Measurements from ENCODE around the gene EPC1.
"Not testable (repeated sequence)": the region's sequence is repeated elsewhere in the genome, so short reads cannot be mapped to it uniquely, and the experiment has no call there.

Gene EPC1

DNA sequence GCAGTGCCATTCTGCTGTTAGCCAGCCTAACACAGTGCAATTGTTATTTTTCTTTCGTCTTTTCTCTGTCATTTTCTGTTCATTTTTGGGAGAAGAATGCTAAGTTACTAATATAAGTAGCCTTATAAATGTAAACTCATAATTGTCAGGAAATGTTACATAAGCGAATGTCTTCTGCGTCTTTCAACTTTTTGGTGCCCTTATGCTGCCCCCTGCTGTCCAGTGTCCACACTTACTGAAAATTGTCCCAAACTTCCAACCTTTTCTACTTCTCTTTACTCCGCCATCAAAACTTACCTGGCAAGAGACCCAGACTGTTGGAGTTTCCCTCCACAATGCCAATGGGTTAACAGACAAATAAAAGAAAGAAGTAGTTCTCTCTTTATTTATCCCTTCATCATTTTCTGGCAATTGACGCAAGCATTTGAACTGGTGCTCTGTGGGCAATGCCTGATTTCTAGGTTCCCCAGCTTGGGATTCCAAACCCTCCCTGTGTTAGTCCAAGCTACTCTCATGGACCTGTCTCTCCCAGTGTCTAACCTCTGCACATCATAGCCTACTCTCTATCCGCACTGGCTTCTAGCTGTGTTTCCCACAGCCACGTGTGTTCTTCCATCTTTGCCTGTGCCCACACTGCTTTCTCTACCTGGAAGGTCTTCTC, 21.0 kb upstream of the EPC1 start:
- DNase-seq, result peak; percentile 75

DNA sequence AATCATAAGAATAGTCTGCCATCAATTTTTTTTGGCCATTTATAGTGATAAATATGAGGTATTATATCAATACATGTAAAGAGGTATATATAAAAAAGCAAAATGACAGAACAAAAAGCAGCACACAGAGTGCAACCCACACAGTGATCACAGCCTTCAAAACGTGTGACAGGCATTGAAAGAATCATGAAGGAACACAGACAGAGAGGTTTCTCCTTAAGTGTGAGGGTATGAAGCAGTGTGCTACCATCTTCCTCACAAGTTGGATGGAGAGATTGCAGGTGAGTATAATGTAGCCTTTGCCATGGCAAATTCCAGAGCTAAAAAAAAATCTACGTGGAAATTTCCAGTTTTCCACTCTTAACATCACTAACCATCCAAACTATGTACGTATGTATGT, 19.6 kb upstream of the EPC1 start:
- no peak for DNase-seq

DNA sequence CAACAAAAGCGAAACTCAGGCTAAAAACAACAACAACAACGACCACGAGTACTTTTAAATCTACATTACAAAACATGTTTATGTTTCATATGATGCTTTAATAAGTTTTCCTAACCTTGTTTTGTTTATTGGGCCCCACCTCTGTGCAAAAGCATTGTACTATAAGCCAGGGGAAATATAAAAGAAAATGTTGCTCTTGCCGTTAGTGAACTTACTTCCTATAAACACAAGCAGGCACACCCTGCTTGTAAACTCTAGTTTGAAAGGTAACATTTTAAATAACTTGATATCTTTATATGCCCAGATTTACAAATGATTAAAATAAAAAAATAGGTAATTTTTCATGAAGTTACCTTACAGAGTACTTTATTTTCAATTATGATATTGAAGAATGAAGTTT, 19.2 kb upstream of the EPC1 start:
- no peak for DNase-seq

DNA sequence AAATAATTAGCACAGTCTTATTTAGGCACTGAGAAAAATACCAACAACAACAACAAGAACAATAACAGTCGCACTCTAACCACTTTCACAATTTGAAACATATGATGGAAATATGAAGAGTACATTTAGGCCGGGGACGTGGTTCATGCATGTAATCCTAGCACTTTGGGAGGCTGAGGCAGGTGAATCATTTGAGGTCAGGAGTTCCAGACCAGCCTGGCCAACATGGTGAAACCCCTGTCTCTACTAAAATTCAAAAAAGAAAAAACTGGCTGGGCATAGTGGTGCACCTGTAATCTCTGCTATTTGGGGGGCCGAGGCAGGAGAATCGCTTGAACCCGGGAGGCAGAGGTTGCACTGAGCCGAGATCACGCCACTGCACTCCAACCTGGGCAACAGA, 18.4 kb upstream of the EPC1 start:
- DNase-seq, result not testable (repeated sequence)

DNA sequence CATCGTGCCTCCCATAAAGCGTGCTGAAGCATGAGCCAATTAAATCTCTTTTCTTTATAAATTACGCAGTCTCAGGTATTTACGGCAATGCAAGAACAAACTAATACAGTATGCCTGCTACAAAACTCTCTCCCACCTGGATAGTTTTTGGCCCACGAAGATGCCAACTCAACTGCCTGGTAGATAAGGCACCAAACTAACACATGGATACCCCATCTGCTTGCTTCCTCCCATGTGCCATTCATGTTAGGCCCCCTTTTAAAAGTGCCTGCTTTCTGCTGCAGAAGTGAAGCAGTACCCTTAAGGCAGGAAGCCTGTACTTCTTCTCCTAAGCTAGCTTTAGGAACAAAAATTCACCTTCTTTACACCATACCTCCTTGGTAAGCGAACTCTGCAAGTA, 15.6 kb upstream of the EPC1 start:
- no peak for DNase-seq

DNA sequence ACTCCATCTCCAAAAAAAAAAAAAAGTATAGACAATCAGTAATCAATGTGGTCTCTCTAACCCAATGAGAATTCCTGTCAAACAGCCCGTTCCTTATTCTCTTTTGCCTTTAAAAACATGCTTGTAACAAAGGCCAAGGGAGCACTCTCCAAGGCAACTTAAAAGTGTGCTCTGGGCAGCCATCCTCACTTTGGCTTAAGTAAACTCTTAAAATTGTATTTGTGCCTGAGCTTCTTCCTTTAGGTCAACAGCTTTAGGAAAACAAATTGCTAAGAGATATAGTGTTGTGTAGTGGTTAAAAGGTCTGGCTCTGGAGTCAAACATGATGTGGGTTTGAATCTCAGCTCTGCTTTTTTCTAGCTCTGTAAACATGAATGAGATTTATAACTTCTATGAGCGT, 13.9 kb upstream of the EPC1 start:
- DNase-seq, result no peak

GRCh38 chr10:32360241-32360640, 13.3 kb upstream of the EPC1 start:
- DNase-seq, result no peak

- DNase-seq, result no peak
Measured at GRCh38 chr10:32357056-32357735, 10.2 kb upstream of the EPC1 start.

DNA sequence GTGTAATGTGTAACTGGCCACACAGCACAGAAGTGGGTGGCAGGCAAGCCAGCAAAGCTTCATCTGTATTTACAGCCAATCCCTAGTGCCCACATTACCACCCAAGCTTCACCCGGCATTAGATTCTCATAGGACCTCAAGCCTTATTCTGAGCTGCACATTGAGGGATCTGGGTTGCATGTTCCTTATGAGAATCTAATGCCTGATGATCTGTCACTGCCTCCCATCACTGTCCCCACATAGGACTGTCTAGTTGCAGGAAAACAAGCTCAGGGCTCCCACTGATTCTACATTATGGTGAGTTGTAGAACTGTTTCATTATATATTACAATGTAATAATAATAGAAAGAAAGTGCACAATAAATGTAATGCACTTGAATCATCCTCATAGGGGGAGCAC, 7.7 kb upstream of the EPC1 start:
- not testable (repeated sequence) for DNase-seq

DNA sequence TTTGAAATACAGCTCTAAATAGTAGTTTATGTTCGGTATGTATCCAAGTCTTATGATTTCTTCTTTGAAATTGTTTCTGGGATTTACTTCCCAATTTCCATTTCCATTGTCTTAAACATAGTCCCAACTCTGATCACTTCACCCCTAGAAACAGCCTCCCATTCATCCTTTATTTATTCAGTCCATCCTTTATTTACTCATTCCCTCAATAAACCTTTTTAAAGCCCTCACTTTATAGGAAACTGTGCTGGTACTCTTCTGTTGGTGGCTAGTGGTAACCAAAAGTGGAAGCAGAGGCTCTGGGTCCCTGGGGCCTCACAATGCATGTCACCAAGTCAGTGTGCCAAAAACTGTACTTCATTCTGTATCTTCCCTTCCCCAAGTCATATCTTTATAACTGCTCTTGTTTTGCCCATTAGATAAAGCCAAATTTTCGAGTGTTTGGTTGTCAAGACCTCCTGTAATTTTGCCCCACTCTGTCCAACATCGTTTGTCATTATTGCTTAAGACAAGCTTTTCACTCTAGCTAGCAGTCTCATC, 3.9 kb upstream of the EPC1 start:
- no peak for DNase-seq

GRCh38 chr10:32349968-32350738, 3.2 kb upstream of the EPC1 start:
- DNase-seq, result no peak

DNA sequence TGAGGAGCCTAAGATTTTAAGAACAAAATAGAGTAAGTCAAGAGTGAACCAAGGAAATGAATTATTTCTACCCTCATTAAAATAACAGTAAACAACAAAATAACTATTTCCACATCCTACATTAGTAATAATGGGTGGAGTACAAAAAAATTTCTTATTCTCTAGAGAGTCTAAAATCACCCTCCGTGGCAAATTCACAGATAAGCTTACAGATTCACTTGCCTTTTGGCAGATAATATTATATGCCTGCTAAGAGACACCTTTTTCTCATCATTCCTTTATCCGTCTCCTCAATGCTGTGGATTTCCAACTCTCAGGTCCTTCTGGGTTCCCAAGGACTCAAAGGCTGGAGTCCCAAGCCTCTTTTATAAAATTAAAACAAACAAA, 2.2 kb upstream of the EPC1 start:
- DNase-seq, result no peak

GRCh38 chr10:32348297-32349198, 1.6 kb upstream of the EPC1 start:
- no peak for DNase-seq

- DNase-seq, result no peak
Measured at GRCh38 chr10:32347363-32348022, 535 bp upstream of the EPC1 start.

DNA sequence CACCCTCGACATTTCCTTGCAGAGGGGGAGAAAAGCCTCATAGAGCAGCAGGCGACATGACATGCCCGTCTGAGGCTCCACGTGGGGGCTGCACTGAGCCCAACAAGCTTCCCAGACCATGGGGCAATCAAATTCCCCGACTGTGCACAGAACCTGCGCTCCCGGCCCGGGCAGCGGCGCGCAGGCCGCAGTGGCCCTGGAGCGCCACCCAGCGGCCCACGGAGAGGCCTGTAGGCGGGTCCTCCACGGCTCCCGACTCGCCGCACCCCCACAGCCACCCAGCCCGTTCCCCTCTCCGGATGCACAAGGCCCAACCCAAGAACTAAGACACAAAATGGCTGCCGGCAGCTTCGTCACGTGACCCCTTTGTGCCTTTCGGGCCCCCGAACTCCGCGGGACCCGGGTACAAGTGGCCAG, 816 bp downstream of the EPC1 start:
- DNase-seq, result peak; percentile 97

DNA sequence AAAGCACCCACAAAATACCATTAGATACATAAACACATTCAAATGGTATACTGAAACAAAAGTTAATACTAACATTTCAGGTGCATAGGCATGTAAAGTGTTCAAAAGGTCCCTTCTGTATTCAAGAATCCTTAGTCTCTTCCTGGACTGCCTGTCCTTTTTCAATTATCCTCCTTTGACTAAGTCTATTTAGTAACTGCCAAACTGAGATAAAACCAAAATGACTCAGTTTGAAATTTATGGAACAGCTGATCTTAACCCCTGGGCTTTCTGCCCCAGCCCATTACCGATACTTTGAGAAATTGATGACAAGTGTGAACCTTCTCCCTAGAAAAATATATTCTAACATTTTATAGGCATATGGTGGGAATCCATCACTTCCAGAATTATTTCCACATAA, 5.4 kb downstream of the EPC1 start:
- no peak for DNase-seq

DNA sequence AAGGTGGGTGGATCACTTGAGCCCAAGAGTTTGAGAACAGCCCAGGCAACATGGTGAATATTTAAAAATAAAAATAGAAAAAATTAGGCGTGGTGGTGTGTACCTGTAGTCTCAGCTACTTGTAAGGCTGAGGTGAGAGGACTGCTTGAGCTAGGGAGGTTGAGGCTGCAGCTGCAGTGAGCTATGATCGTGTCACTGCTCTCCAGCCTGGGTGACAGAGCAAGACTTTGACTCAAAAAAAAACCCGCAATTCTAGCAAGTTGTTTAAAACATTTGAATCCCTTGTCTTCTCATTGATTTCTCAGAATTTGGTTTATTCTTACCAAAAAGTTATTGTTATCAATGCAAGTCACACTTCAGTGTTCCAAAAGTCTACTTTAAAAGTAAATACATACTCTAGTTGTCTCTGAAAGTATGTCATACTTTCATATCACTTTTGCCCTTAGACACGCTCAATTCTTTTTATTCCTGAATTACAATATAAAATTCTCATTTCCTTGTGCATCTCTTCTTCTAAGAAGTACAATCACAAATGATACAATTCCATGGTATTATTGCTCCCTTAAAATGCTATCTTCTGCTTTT, 6.3 kb downstream of the EPC1 start:
- DNase-seq, result no peak

GRCh38 chr10:32338262-32338661, 8.7 kb downstream of the EPC1 start:
- no peak for DNase-seq

DNA sequence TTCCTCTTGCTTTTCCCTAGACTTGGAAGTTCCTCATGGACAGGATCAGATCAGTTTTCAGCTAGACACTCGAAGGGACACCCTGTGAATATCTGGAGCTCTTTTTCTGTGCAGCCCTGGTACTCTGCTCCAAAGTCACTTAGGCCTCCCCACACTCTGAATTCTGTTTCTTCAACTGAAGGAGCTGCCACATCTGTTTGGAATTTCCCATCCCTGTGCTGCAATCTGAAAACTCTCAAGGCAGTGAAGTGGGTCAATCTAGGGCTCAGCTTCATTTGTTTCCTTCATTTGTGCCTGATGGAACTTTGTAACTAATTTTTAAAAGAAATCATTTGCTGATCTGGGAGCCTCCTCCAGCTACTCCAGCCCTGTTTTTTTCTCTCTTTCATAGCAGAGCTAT, 9.6 kb downstream of the EPC1 start:
- DNase-seq, result no peak

DNA sequence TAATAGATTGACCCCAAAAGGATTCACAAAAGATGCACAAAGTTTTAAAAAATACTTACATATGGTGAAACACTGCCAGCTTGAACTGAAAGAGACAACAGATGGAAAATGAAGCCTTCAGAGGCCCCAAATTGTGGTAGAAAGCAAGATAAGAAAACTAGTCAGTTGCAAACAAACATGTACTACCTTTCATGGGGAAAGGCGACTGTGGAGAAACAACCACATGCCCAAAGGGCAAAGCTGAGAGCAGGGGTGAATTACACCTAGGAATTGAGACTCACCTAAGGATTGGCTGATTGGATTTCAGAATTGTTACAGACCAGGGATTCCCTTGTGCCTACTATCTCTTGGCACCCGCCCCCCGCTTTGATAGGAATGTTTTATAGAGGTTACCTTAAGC, 13.1 kb downstream of the EPC1 start:
- DNase-seq, result no peak

DNA sequence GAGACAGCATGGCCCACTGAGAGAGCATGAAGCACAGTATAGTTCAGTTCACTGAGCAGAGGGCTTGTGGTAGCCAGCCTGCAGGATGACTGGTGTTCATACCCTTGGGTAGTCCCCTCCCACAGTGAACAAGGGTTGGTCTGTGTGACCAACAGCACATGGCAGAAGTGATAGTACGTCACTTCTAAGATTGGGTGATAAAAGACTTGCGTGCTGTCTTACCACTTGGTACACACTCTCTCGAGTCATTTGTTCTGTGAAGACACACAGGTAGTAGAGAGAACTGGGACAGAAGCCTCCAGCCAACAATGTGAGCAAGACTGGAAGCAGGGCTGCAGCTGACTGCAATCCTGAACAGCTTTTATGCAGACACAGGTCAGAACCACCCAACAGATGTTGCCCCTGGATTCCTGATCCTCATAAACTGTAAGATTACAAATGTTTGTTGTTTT, 14.6 kb downstream of the EPC1 start:
- no peak for DNase-seq

- no peak for DNase-seq
Measured at GRCh38 chr10:32331606-32332005, 15.4 kb downstream of the EPC1 start.

All from right forelimb (tissue), 1 donor.